HG03558 (cell line): Measurements from ENCODE around the gene ABHD13.

Experiments used
- ATAC-seq: cut with Tn5 transposase; IDR thresholded peaks from one replicate; pipeline ENCODE4 v1.9.1; 2021; ENCODE audit warnings: moderate number of reproducible peaks; ENCODE audit not compliant: unreplicated experiment; ENCODE audit errors: extremely low read depth

Gene ABHD13

DNA sequence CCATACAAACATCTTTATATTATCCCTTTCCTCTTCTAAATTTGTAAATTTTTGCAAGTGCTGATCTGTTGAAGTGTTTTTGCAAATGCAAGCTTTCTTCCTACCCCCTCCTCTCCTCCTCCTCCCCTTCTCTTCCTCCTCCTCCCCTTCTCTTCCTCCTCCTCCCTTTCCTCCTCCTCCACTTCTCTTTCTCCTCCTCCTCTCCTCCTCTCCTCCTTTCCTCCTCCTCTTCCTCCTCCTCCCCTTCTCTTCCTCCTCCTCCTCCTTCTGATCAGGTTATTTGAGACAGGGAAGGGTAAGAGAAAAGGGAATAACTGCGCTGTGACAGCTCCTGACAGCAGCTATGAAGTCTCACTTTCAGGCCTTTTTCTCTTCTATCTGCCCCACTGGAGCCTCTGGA lies 60.3 kb downstream of the ABHD13 start:
- no peak for ATAC-seq

DNA sequence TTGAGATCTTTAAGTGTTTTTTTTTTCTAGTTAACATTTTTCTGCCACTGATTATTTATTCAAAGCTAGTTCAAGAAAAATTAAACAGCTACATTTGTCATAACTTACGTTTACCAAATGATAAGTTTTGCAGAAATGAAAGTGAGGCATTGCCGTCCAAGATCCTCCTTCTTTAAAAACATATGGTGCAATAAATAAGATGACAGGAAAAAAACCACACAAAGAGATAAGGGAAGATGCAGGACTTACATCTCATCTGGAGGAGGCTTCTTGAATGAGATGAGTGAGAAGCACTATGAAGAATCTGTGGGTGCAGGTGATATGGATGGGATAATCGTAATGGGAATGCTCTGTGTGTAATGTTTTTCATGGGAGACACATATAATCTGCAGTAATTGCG lies 63.7 kb downstream of the ABHD13 start:
- ATAC-seq, result no peak

DNA sequence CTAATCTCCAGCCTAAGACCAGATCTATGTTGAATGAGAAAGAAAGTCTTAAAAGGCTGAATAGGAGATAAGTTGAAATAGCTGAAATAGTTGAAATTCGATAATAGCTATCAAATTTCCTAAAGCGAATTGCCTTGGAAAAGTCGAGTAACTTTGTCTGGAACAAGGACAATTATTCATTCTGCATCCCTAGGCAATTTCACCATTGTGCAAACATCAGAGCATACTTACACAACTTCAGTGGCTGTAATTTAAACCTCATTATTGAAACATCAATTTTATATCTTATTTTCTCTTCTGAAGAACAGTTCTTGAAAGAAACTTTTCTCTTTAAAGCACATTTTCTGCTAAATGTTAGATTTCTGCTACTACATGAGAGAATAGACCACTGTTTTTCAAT lies 64.9 kb downstream of the ABHD13 start:
- ATAC-seq, result no peak
